ENCODE data around the gene FAM50B. TPM values are rescaled to one million over a fixed set of nuclear protein-coding genes. Genes with fewer than 3 reads are reported as not detected.

FAM50B gene
- total and polyA plus RNA-seq, 2 of the 4 experiments (the other 2 are of a cell fraction) = 4.1 to 7.4 TPM

DNA sequence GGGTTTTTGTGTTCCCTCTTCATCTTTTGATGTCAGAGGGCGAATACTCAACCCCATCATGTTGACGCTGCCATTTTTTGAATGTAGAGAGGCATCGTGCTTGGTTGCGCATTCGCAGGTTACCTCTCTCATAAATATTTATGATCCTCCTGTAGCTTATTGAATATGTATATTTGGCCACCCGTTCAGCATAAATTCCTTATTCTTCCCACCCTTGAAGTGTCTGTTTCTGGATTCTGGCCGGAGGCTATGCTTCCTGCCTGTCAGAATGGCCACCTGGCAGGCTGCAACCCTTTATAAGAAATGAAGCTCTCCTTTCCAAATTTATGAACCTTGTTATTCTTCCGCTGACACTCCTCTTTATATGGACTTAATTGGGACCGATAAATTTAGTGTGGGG lies 40.9 kb downstream of the FAM50B start:
- intact Hi-C loops (cut with micrococcal nuclease) = loop anchor here (5.0 kb wide), 1 partner anchor 87 kb away; no protein-coding TSS in a partner anchor

More for the DNA sequence above, 40.9 kb downstream of the FAM50B start:
- Histone ChIP-seq H3K56ac (ENCODE audit: extremely low read depth, insufficient read depth, low read length) (no peak overlapping the region), H2BK15ac (ENCODE audit: low read depth, low read length) (no peak overlapping the region), H3K4me1 (ENCODE audit: control insufficient read depth, insufficient read depth, low read length) (no peaks in the 10 kb centered on the region), H3K4me2 (ENCODE audit: low read depth, low read length) (no peak overlapping the region), H3K4me3 (ENCODE audit: insufficient read depth, low read depth, low read length) (no peak overlapping the region), H3K9me1 (ENCODE audit: insufficient read depth, low read length) (no peaks in the 10 kb centered on the region), H3K9ac (ENCODE audit: low read depth, low read length) (no peak overlapping the region), H4K91ac (ENCODE audit: insufficient read depth, low read depth, low read length) (no peak overlapping the region), H3K4ac (ENCODE audit: low read depth, low read length) (no peak overlapping the region), H3K36me3 (ENCODE audit: control insufficient read depth, insufficient read depth, low read length) (no peaks in the 10 kb centered on the region), H3K27me3 (ENCODE audit: control insufficient read depth, insufficient read depth, low read length) (peaks cover 5% of the 10 kb centered on the region; the same call in 1 of the 2 replicates), H3K23ac (ENCODE audit: low read depth, low read length) (no peak overlapping the region), H3K79me1 (ENCODE audit: low read depth in 1 of 2, low read length in 2 of 2) (no peaks in the 10 kb centered on the region), H3K14ac (replicated peaks; ENCODE audit: low read depth, low read length) (no peak overlapping the region), H2AFZ (replicated peaks; ENCODE audit: low read length, poor library complexity) (no peak overlapping the region), H2AK9ac (replicated peaks; ENCODE audit: low read depth, low read length, poor library complexity) (no peak overlapping the region), H4K8ac (ENCODE audit: low read depth in 2 of 2, low read length in 2 of 2) (no peak overlapping the region), H2BK20ac (ENCODE audit: low read depth, low read length) (no peak overlapping the region), H3K18ac (ENCODE audit: low read depth, low read length) (no peak overlapping the region), H4K20me1 (ENCODE audit: insufficient read depth, low read length) (no peaks in the 10 kb centered on the region), H2AK5ac (ENCODE audit: low read depth, low read length) (no peak overlapping the region), H2BK5ac (ENCODE audit: low read depth, low read length, poor library complexity, severe bottlenecking) (no peak overlapping the region), H2BK120ac (ENCODE audit: low read depth, low read length) (no peak overlapping the region), H3K9me3 (ENCODE audit: control insufficient read depth, insufficient read depth, low read length) (no peaks in the 10 kb centered on the region), H4K5ac (ENCODE audit: low read depth, low read length) (no peak overlapping the region), H3K27ac (ENCODE audit: insufficient read depth, low read length) (no peak overlapping the region)
- ChIA-PET CTCF (no interaction called here), POLR2A (ENCODE audit: unreplicated experiment) (no interaction called here)
- in situ Hi-C loops (cut with MboI; ENCODE audit: low sequenced_read_pairs) (no loop called here), dilution Hi-C loops (cut with HindIII; ENCODE audit: low sequenced_read_pairs, unreplicated experiment) (no loop called here)
- no peak for ATAC-seq (ENCODE audit: low read depth)
- DNase-seq = no peak
- no CpG with 5 or more reads among the region's 9 CpGs for WGBS, 2 experiments (ENCODE audit: extremely low coverage in 2 of 2, insufficient read length in 1 of 2)
- no TSS peak for BruUV-seq (replicated peaks)
- TF ChIP-seq RFX5 (IDR thresholded peaks at IDR 0.05; ENCODE audit: low read depth, low read length) = no peak
- TF ChIP-seq RAD21 (IDR thresholded peaks at IDR 0.05; ENCODE audit: low read length) = no peak
- TF ChIP-seq CEBPB (IDR thresholded peaks at IDR 0.05; ENCODE audit: low read depth, low read length) = no peak
- no peak for TF ChIP-seq MAFK (IDR thresholded peaks at IDR 0.05; ENCODE audit: low read depth, low read length)
- TF ChIP-seq MAZ (IDR thresholded peaks at IDR 0.05; ENCODE audit: borderline replicate concordance, low read depth, low read length) = no peak
- no peak for TF ChIP-seq MXI1 (IDR thresholded peaks at IDR 0.05; ENCODE audit: borderline replicate concordance, low read depth, low read length)
- no peak for TF ChIP-seq POLR2A (IDR thresholded peaks at IDR 0.05; ENCODE audit: low read depth, low read length)
- no peak for TF ChIP-seq FOS (IDR thresholded peaks at IDR 0.05; ENCODE audit: low read depth, low read length)
- TF ChIP-seq BHLHE40 (IDR thresholded peaks at IDR 0.05; ENCODE audit: low read depth, low read length) = no peak
- TF ChIP-seq, protein P1, sequence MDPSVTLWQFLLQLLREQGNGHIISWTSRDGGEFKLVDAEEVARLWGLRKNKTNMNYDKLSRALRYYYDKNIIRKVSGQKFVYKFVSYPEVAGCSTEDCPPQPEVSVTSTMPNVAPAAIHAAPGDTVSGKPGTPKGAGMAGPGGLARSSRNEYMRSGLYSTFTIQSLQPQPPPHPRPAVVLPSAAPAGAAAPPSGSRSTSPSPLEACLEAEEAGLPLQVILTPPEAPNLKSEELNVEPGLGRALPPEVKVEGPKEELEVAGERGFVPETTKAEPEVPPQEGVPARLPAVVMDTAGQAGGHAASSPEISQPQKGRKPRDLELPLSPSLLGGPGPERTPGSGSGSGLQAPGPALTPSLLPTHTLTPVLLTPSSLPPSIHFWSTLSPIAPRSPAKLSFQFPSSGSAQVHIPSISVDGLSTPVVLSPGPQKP (IDR thresholded peaks at IDR 0.05; ENCODE audit: borderline replicate concordance, low read depth, low read length) = no peak
- TF ChIP-seq RCOR1 (IDR thresholded peaks at IDR 0.05; ENCODE audit: insufficient replicate concordance, low read length) = no peak
- TF ChIP-seq, protein P2, sequence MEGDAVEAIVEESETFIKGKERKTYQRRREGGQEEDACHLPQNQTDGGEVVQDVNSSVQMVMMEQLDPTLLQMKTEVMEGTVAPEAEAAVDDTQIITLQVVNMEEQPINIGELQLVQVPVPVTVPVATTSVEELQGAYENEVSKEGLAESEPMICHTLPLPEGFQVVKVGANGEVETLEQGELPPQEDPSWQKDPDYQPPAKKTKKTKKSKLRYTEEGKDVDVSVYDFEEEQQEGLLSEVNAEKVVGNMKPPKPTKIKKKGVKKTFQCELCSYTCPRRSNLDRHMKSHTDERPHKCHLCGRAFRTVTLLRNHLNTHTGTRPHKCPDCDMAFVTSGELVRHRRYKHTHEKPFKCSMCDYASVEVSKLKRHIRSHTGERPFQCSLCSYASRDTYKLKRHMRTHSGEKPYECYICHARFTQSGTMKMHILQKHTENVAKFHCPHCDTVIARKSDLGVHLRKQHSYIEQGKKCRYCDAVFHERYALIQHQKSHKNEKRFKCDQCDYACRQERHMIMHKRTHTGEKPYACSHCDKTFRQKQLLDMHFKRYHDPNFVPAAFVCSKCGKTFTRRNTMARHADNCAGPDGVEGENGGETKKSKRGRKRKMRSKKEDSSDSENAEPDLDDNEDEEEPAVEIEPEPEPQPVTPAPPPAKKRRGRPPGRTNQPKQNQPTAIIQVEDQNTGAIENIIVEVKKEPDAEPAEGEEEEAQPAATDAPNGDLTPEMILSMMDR (conservative IDR thresholded peaks at IDR 0.05; ENCODE audit: low read depth, low read length) = no peak
- no peak for TF ChIP-seq CHD1 (IDR thresholded peaks at IDR 0.05; ENCODE audit: low read depth, low read length)
- TF ChIP-seq, protein P3, sequence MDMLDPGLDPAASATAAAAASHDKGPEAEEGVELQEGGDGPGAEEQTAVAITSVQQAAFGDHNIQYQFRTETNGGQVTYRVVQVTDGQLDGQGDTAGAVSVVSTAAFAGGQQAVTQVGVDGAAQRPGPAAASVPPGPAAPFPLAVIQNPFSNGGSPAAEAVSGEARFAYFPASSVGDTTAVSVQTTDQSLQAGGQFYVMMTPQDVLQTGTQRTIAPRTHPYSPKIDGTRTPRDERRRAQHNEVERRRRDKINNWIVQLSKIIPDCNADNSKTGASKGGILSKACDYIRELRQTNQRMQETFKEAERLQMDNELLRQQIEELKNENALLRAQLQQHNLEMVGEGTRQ (IDR thresholded peaks at IDR 0.05; ENCODE audit: low read depth, low read length) = no peak
- no peak for TF ChIP-seq SMC3 (IDR thresholded peaks at IDR 0.05; ENCODE audit: low read depth, low read length)
- TF ChIP-seq NFE2L2 (IDR thresholded peaks at IDR 0.05; ENCODE audit: low read depth, low read length) = no peak

Measured in IMR-90 (cell line).